Measurements from ENCODE around the gene RBP2.

The RBP2 gene

DNA sequence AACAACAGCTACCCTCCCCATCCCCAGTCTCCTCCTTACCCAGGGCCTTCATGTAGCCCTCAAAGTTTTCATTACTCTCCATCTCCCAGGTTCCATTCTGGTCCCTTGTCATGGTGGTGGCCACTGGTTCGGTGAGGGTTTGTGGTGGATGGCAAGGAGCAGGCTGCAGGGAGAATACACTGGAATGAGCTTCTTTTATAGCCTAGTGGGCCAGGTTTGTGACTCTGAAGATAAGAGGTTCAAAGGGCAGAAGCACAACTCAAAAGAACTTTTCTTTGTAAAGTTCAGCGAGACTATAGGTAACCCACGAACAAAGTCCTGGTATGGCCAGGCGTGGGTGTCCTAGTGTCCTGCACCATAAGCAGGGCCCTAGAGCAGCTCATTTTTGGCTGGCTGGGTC is at the start of gene RBP2:
RBP2 (minus strand) TSS at position 169 of the 400 bp plus-strand sequence; CDS start at position 112, 57 bp downstream.
- no peak for DNase-seq

DNA sequence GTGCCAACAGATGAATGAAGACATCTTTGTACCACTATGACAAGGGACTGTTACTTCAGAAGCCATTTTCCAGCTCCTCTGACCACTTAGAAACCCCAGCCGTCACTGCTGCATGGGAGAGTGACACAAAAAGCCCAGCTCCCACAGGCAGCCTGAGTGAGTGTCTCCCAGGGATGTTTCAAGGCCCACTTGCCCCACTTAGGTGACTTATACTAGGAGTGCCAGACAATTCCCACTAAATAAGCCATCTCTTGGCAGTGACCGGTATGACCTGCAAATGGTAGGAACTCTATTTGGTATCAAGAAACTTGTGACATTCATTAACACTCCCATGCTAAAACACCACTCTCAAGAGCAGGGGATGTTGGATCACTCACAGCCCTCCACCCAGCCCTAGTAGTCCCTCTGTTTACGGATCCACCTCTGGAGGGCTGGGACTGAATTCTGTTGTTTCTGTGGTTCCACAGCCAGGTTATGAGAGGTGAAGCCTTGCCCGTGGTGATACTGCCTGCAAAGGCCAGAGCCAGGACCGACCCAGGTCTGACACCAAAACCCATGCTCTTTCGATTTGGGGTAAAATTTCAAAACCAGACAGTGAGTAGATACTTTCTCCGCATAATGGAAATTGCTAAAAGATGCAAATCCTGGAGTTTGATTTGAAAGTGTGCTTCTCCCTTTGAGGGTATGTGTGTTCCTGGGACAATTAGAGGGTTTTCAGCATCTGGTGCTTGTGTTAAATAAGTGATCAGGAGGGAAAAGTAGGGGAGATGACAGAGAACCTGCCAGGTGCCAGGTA is 48.7 kb upstream of the RBP2 start:
- no peak for DNase-seq

DNA sequence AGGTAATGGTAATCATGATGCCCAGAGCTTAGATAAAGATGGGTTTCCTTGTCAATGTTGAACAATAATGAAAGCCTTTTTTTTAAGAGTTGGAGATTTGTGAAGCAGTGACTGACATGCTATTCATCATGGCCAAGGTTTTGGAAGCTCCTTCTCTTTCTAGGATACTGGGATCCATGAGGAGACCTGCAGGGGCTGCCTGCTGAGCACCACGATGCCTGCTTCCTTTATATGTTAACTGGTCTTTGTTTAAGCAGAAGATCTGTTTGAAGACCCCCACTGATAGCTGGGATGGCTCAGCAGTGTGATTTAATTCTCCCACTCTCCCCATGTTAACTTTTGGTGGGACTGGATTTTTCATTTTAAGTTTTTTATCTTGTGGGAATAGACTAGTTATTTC is 47.4 kb upstream of the RBP2 start:
- DNase-seq, result no peak

DNA sequence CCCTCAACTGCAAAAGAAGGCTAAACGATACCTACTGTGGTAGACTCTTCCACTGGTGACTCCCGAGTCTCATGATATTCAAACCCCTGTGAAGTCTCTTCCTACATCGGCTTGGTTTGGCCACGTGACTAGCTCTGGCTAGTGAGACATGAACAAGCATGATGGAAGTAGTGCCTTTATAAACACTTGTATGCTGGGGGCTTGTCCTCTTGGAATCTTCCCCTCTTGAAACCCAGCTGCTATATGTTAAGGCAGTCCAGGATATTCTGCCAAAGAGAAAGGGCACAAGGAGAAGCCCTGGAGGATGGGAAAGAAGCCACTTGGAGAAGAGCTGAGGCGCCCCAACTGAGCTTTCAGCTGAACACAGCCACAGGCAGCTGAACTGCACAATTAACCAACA is 46.9 kb upstream of the RBP2 start:
- DNase-seq, result no peak

DNA sequence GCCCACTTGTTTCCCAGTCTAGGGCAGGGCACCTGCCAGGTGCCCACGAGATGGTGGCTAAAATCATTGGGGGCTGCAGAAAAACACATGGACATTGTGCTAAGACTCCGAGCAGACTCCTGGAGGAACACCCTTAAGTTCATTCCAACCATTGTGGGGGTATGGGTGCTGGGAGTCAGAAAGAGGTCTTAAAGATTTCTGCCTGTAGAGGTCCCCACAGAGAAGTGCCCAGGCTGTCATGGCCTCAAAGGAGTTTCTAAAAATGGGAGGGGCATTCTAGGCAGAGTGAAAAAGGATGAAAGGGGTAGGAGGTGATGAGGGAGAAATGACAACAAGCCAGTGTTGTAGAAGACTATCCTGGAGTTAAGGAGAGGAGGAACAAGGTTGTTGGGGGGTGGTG is 46.1 kb upstream of the RBP2 start:
- DNase-seq, result no peak

DNA sequence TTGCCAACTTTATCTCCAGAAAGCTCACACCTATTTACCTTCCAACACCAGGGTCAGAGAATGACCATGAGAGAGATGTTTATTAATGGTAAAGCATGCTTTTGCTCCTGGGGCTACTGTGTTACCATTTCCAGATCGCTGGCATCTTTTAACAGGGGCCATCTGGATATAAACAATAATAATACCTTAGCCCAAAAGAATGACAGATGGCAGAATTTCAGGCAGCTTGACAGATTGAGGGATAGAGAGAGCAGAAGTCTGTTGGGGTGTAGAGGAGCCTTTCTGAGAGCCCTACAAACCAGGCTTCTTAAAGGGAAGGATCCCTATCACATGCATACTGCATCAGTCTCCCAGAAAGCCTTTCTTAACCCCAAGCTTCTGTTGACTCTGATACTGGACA is 45.5 kb upstream of the RBP2 start:
- no peak for DNase-seq

DNA sequence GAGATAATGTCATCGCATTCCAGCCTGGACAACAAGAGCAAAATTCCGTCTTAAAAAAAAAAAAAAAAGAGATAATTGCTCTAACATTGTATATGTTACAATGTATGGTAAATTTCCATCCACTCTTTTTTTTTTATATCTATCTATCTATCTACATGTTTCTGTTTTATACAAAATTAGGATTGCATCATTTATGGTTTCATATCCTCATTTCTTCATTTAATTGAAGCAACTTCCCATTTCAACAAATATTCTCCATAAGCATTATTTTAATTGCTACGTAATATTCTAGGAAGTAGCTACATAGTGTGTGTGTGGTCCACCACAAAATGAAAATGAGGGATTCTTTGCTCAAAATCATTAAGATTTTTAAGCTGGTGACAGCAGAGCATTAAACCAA is 44.8 kb upstream of the RBP2 start:
- no peak for DNase-seq

DNA sequence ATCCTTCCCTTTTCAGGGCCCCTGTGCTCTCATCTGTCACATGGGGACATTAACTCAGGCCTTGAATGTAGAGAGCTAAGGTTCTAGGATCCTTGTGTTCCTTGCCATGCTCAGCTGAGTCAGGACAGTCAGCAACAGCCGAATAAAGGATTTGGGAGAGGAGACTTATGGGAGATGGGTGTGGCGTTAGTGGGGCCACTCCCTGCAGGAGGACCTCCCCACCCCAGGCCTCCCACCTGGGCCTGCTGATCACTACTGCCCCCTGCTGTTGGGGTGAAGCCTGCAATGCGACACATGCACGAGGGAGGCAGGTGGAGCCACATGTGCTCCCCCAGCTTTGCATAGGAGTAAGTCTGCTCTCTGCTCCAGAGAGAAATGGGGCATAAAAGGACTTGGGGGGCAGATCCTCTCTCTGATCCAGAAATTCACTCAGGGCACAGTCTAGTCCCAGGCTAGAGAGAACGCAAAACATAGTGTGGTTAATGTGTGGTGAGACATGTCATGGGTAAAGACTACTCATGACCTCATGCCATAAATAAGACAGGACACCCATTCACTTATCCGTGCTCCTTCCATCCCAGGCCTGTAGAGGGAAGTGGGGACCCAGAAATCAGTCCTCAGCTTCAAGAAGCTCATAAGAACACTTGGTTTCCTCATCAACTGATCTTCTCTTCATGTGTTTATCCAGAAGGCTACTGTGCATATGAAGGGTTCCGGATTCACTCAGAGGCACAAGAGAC is 43.9 kb upstream of the RBP2 start:
- no peak for DNase-seq

DNA sequence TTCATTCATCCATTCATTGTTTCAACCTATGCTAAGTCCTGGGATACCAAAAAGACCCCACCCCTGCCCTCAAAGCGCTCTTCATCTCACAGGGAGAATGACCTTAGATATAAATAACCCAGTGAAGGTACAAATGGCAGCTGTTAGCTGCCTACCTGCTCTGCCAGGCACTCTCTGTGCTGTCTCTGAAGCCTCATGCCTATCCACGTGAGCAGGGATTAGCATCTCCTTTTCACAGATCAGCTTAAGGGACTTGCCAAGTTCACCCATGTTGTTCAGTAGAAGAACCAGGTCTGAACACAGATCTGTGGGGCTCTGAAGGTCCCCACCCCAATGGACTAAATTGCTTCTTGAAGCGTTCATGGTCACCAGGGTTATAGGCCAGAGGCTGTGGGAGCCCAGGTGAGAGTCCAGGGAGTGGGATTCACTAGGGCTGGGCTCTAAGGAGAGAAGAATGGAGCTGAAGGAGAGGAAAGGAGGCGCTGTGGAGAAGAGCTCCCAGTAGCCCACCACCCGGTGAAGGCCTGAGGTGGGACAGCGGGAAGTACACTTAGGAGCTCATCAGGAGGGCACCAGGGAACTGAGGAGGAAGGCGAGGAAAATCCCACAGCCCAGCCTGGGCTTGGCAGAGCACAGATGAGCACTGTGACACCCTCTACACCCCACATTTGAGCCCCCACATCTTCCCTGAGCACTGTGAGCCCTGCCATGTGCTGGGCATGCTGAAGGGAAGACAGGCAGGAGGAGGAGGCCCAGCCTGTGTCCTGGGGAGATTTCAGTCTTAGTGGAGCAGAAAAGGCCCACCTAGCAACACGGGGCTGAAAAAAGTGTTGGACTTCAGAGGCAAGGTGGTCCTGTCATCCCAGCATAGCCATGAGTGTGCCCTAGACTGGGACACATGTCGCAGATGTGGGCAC is 42.9 kb upstream of the RBP2 start:
- DNase-seq, result no peak

DNA sequence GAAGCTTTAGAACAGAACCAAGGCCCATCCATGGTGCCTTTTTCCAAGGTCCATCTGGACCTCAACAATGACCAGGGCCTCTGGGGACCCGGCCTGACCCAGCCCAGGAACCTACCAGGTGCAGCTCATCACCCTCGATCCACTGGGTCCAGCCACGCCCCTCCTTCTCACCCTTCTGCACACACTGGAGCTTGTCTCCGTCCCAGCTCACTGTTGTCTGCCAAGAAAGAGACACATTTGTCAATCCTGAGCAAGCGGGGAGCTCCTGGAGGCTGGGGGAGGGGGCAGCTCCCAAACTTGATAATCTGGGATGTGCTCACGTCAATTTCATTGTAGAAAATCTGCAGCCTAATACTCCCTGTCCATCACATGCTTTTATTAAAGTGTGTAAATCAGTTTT is 42.0 kb upstream of the RBP2 start:
- DNase-seq, result no peak

DNA sequence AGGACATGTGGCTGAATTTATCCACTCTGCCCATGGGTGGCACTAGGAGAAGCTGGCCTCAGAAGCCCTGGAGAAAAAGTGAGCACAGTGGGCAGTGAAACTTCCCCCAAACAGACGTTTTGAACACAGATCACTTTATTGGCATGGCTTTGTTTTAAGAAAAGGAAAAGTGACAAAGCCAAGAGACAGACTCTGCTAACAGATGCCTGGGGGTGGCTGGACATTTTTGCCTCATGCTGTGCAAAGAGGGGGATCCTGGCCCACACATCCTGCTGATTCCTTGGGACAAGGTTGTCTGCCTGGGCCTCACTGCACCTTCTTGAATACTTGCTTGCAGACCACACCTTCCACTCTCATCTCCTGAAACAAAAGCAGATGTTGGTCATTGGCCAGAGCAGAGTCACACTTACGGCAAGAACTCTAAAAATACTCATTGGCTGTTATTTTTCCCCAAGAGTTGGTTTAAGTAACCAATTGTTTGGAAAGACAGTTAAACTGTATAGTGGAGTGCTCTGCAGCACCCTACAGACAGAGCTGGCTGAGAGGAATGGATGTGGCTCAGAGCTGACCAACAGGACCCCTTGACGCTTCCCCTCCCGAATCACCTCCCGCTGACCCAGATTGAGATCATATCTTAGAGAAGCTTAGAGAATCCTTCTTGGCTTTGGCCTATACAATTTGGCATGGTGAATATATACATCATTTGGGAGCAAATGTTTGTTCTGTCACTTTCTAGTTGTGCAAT is 41.2 kb upstream of the RBP2 start:
- DNase-seq, result no peak

DNA sequence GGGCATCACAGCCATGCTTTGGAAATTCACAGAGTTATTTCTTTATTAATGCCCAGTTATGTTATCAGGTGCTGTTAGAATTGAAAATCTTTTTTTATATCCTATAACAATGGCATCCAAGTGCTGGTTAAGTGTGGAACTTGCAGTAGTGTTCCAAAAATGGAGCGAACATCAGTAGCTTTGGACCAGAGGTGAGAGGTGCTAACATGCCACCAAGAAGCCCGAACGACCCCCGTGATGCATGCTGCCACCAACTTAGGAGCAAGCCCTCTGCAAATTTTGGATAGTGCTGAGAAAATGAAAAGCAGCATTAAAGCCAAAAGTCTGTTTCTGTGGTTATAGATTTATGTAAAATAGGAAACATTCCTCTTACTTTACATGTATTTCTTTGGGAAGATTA is 38.4 kb upstream of the RBP2 start:
- no peak for DNase-seq

DNA sequence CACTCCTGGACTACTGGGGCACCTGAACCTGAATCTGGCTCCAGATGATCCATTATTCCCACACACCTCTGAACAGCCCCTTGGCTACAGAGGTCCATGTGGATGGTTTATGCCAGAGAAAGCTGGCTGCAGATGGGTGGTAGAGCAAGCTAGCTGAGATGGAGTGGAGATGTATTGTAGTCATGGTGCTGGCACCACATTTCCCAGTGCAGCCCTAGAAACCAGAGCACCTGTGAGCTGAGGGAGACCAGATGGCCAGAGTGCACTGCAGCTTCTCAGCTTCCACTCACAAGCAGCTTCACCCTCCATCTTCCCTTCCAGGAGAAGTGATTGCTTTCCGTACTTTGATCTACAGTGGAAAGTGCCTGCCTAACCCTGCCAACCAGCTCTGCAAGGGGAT is 33.3 kb upstream of the RBP2 start:
- no peak for DNase-seq

DNA sequence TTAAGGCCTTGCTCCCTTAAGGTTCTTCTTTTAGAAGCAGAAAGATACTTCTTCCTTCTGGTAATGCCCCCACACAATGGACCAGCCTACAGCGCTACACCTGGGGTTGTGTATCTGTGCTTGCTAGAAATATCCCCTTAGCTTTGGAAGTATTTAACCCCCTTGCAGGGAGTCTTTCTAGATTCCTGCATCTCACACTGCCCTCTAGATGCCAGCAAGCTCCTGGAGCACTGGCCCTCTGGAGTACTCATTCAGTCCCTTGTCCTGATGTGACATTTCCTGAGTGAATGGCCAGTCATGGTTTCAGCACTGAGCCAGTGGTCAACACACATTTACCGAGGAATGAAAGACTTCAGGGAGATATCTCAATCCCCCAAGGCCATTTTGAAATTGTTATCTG is 30.4 kb upstream of the RBP2 start:
- DNase-seq, result no peak

DNA sequence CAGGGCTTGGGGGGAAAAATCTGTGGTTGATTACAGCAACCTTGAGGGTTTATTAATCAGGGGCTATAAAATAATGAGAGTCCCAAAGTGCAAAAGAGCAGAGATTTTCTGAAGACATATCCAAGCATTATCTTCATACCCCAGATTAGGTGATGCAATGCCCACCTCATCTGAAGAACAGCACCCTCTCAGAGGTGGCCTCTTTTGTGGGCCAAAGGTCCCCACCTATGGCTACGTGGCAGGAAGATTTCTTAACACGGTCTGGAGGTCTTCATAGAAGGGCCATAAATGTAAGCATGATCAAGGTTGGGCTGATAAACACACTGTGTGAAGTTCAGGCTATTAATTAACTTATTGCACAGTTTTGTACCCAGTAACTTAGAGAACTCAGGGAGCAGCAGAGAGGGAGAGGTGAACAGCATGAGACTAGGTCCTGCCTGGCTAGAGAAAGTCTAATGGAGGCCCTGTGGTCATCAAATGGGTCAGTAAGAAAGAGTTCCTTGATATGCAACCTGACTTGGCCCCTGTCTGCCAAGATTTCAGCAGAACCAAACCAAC is 29.6 kb upstream of the RBP2 start:
- DNase-seq, result no peak

DNA sequence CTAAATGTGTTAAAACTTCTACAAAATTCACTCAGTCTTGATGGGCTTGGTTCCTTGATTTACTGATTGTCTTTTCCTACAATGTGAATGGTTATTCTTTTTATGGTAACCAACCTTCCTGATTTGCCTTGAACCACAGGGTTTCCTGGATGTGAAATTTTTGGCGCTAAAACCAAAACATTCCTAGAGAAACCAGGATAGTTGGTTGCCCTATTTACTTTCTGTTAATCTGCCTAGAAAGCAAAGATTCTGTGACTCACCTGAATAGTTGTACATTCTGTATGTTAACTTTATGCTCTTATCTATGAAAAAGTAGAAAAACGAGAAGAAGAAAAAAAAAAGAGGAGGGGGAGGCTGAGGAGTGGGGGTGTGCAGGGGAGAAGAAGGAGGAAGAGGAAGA is 23.2 kb upstream of the RBP2 start:
- no peak for DNase-seq

DNA sequence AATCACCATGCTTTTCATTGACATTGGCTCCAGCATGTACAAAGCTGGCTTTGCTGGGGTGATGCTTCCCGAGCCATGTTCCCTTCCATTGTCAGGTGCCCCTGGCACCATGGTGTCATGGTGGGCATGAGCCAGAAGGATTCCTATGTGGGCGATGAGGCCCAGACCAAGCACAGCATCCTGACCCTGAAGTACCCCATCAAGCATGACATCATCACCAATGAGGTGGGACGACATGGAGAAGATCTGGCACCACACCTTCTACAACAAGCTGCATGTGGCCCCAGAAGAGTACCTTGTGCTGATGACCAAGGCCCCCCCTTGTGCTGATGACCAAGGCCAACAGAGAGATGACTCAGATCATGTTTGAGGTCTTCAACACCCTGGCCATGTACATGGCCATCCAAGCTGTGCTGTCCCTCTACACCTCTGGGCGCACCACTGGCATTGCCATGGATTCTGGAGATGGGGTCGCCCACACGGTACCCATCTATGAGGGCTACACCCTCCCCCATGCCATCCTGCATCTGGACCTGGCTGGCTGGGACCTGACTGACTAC is 17.6 kb upstream of the RBP2 start:
- no peak for DNase-seq

DNA sequence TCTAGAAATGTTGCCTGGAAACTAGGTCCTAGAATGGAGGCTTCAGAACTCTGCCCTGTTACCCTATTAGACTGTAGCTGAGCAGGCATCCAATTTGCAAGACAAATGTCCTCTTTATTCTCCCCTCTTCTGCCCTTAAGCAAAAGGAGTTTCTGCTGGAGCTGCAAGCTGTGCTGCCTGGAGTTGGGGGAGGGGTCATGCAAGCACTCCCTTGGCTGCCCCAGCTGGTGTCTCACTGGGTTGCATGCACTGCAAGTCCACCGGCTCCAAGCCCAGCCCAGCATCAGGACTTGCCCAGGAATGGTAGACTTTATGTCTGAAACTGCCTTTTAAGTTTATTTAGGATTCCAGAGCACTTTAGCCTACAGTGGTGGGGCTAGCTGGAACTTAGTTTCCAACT is 15.7 kb upstream of the RBP2 start:
- DNase-seq, result no peak

DNA sequence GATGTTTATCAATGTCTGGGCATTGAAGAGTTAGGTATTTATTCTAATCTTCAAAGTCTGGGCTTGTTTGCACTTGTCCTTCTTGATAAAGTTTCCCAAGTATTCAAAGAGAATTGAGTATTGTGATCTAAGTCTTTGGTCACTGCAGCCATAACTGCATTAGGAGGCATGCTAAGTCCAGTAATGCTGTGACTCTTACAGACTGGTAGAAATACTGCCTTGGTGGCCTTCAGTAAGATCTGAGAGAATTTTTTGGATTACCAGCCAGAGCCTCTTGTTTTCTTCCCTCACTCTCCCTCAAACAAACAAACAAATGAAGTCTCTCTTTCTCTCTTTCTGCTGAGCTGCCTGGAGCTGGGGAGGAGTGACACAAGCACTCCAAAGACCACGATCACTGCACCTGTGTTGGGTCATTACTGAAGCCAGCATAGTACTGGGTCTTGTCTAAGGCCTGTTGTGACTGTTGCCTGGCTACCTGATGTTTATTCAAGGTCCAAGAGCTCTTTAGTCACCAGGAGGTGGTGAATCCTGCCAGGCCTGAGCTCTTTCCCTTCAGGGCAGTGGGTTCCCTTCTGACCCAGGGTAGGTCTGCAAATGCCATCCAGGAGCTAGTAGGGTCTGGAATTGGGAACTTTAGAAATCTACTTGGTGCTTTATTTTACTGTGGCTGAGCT is 14.8 kb upstream of the RBP2 start:
- DNase-seq, result peak; percentile 10

DNA sequence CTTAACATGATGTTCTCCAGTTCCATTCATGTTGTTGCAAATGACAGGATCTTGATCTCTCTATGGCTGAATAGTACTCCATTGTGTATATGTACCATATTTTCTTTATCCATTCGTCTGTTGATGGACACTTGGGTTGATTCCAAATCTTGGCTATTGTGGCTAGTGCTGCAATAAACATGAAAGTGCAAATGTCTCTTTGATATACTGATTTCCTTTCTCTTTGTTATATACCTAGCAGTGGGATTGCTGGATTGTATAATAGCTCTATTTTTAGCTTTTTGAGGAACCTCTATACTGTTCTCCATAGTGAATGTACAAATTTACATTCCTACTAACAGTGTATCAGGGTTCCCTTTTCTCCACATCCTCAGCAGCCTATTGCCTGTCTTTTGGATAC is 5.9 kb upstream of the RBP2 start:
- no peak for DNase-seq

DNA sequence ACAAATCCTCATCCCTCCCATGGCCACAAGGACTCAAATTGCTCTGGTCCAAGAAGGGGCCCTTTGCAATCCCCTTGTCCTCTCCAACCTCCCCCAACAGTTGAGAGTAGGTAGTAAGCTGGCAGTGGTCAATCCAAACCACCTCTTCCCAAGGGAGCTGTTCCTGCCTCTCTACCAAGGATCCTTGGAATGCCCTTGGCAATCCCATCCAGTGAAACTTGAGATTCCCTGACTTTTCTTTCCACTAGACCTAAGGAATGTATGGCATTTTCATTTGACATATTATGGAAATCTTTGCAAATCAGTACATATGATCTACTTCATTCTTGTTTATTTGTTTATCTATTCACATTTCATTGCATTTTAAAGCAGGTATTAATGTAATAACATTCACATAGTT is 4.8 kb upstream of the RBP2 start:
- no peak for DNase-seq

DNA sequence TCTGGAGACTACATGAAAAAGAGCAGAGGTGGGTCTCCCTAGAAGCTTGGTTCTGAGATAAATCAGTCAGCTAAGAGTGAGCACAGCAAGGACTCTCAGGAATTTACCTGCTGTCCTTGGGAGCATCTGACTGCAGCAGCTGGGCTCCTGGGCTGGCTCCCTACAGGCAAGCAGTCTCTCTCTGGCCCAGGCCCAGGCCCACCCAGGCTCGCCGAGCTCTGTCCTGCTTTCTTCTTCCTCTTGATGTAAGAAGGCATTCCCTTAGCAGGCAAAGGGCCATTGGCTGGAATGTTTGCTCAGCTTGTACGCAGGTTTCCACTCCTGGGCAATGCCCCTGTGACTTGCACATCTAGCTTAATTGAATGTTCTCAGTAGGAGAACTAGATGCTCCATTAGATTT is 4.3 kb upstream of the RBP2 start:
- DNase-seq, result no peak

All from SHP77 treated with DMSO at 0.1 percent for 48 hours (cell line).